ENCODE data around the gene IL23R.

The IL23R gene, protein sequence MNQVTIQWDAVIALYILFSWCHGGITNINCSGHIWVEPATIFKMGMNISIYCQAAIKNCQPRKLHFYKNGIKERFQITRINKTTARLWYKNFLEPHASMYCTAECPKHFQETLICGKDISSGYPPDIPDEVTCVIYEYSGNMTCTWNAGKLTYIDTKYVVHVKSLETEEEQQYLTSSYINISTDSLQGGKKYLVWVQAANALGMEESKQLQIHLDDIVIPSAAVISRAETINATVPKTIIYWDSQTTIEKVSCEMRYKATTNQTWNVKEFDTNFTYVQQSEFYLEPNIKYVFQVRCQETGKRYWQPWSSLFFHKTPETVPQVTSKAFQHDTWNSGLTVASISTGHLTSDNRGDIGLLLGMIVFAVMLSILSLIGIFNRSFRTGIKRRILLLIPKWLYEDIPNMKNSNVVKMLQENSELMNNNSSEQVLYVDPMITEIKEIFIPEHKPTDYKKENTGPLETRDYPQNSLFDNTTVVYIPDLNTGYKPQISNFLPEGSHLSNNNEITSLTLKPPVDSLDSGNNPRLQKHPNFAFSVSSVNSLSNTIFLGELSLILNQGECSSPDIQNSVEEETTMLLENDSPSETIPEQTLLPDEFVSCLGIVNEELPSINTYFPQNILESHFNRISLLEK

DNA sequence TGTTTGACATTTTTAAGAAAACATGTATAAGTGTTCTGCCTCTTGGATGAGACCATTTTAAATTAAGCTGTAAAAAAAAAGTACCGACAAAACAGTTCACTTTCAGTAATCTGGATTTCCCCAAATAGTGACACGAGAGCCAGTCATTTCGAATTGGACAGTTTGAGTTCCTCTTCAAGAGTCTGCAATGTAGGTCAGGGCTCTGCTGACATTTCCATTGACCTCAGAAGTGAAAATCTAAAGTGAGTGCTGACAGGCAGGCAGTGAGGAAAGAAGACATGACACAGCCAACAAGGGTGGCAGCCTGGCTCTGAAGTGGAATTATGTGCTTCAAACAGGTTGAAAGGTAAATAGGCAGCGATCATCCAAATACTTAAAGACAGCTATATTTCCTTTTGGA is at the start of gene IL23R:
Gene IL23R (plus strand): TSS at position 259 of the 400 bp plus-strand sequence. CDS start 1,667 bp downstream, outside the sequence.
- Histone ChIP-seq H3K9me3 (ENCODE audit: control insufficient read depth, insufficient read depth, low read length) (no peaks in the 10 kb centered on the region), H3K27me3 (ENCODE audit: control insufficient read depth, insufficient read depth, low read length) (no peaks in the 10 kb centered on the region), H3K9ac (ENCODE audit: low read depth, low read length) (no peak within 1 kb of the TSS), H3K4me3 (ENCODE audit: low read depth, low read length) (no peak within 1 kb of the TSS), H3K36me3 (ENCODE audit: control insufficient read depth, insufficient read depth, low read length) (no peaks in the 10 kb centered on the region), H3K4me1 (ENCODE audit: control insufficient read depth, insufficient read depth, low read length) (no peaks in the 10 kb centered on the region)

- no peaks in the 10 kb centered on the region for H3K27me3 ChIP-seq (ENCODE audit: control insufficient read depth, insufficient read depth, low read length)
- no peaks in the 10 kb centered on the region for H3K4me1 ChIP-seq (ENCODE audit: control insufficient read depth, insufficient read depth, low read length)
- H3K9ac ChIP-seq (ENCODE audit: low read depth, low read length) = no peak overlapping the region
- no peak overlapping the region for H3K4me3 ChIP-seq (ENCODE audit: low read depth, low read length)
- H3K36me3 ChIP-seq (ENCODE audit: control insufficient read depth, insufficient read depth, low read length) = no peaks in the 10 kb centered on the region
- H3K9me3 ChIP-seq (ENCODE audit: control insufficient read depth, insufficient read depth, low read length) = no peaks in the 10 kb centered on the region
Observed at GRCh38 chr1:67118191-67118590, 48.1 kb upstream of the IL23R start.

GRCh38 chr1:67118646-67119045 is 47.6 kb upstream of the IL23R start:
- Histone ChIP-seq H3K9me3 (ENCODE audit: control insufficient read depth, insufficient read depth, low read length) (no peaks in the 10 kb centered on the region), H3K9ac (ENCODE audit: low read depth, low read length) (no peak overlapping the region), H3K4me3 (ENCODE audit: low read depth, low read length) (no peak overlapping the region), H3K36me3 (ENCODE audit: control insufficient read depth, insufficient read depth, low read length) (no peaks in the 10 kb centered on the region), H3K27me3 (ENCODE audit: control insufficient read depth, insufficient read depth, low read length) (no peaks in the 10 kb centered on the region), H3K4me1 (ENCODE audit: control insufficient read depth, insufficient read depth, low read length) (no peaks in the 10 kb centered on the region)

GRCh38 chr1:67120855-67121619 is 45.2 kb upstream of the IL23R start:
- no peak overlapping the region for H3K9ac ChIP-seq (ENCODE audit: low read depth, low read length)
- H3K4me3 ChIP-seq (ENCODE audit: low read depth, low read length) = no peak overlapping the region
- no peaks in the 10 kb centered on the region for H3K36me3 ChIP-seq (ENCODE audit: control insufficient read depth, insufficient read depth, low read length)
- H3K4me1 ChIP-seq (ENCODE audit: control insufficient read depth, insufficient read depth, low read length) = no peaks in the 10 kb centered on the region
- H3K9me3 ChIP-seq (ENCODE audit: control insufficient read depth, insufficient read depth, low read length) = no peaks in the 10 kb centered on the region
- H3K27me3 ChIP-seq (ENCODE audit: control insufficient read depth, insufficient read depth, low read length) = no peaks in the 10 kb centered on the region

GRCh38 chr1:67124455-67124854 is 41.8 kb upstream of the IL23R start:
- Histone ChIP-seq H3K36me3 (ENCODE audit: control insufficient read depth, insufficient read depth, low read length) (no peaks in the 10 kb centered on the region), H3K9me3 (ENCODE audit: control insufficient read depth, insufficient read depth, low read length) (no peaks in the 10 kb centered on the region), H3K9ac (ENCODE audit: low read depth, low read length) (no peak overlapping the region), H3K27me3 (ENCODE audit: control insufficient read depth, insufficient read depth, low read length) (no peaks in the 10 kb centered on the region), H3K4me3 (ENCODE audit: low read depth, low read length) (no peak overlapping the region), H3K4me1 (ENCODE audit: control insufficient read depth, insufficient read depth, low read length) (peaks cover 3% of the 10 kb centered on the region)

DNA sequence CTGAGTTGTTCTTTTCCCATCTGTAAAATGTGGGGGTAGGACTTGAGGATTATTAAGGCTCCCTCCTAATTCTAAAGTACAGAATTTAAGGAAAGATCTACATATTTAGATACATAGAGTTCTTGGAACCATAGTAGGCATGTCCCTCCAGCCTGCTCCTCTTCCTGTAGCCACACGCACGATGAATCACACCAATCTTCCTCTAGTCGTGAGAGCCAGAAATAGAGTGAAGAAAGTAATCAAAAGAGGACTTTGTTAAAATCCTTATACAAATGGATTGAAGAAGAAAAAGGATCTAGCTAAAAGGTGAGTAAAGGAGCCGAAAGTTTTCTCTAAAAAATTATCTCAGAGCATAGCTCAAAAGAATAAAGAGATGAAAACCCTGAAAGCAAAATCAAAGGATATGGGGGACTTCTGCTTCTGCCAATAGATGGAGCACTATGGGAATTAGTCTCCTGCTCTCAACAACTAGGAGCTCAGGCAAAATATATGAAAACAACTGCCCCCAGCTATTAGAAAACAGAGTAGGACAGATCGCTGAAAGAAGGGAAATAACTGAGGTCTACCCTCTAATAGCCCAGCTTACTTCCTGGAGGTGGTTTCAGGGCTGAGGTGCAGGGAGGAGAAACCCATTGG is 40.0 kb upstream of the IL23R start:
- no peaks in the 10 kb centered on the region for H3K27me3 ChIP-seq (ENCODE audit: control insufficient read depth, insufficient read depth, low read length)
- no peak overlapping the region for H3K9ac ChIP-seq (ENCODE audit: low read depth, low read length)
- H3K36me3 ChIP-seq (ENCODE audit: control insufficient read depth, insufficient read depth, low read length) = no peaks in the 10 kb centered on the region
- no peaks in the 10 kb centered on the region for H3K9me3 ChIP-seq (ENCODE audit: control insufficient read depth, insufficient read depth, low read length)
- H3K4me3 ChIP-seq (ENCODE audit: low read depth, low read length) = no peak overlapping the region
- peaks cover 3% of the 10 kb centered on the region for H3K4me1 ChIP-seq (ENCODE audit: control insufficient read depth, insufficient read depth, low read length)

DNA sequence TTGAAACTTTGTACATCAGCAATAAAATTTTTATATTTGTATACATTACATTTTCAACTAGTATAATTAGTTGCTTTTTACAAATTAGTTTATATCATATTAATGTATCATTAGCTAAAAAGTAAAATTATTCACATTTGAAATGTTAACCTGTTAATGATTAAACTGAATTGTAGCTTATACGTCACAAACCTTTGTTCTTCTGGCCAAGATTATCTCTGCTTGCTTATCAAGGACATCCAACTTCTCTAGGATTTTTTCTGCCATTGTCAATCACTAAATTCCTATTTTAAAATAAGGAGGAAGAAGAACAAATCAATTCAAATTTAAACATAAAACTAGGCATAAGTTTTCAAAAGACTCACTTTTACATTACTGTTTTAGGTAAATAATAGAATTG is 39.3 kb upstream of the IL23R start:
- no peaks in the 10 kb centered on the region for H3K9me3 ChIP-seq (ENCODE audit: control insufficient read depth, insufficient read depth, low read length)
- H3K4me1 ChIP-seq (ENCODE audit: control insufficient read depth, insufficient read depth, low read length) = peaks cover 3% of the 10 kb centered on the region
- H3K9ac ChIP-seq (ENCODE audit: low read depth, low read length) = no peak overlapping the region
- H3K27me3 ChIP-seq (ENCODE audit: control insufficient read depth, insufficient read depth, low read length) = no peaks in the 10 kb centered on the region
- H3K36me3 ChIP-seq (ENCODE audit: control insufficient read depth, insufficient read depth, low read length) = no peaks in the 10 kb centered on the region
- no peak overlapping the region for H3K4me3 ChIP-seq (ENCODE audit: low read depth, low read length)

- Histone ChIP-seq H3K27me3 (ENCODE audit: control insufficient read depth, insufficient read depth, low read length) (no peaks in the 10 kb centered on the region), H3K4me1 (ENCODE audit: control insufficient read depth, insufficient read depth, low read length) (peaks cover 8% of the 10 kb centered on the region), H3K36me3 (ENCODE audit: control insufficient read depth, insufficient read depth, low read length) (no peaks in the 10 kb centered on the region), H3K9ac (ENCODE audit: low read depth, low read length) (no peak overlapping the region), H3K4me3 (ENCODE audit: low read depth, low read length) (no peak overlapping the region), H3K9me3 (ENCODE audit: control insufficient read depth, insufficient read depth, low read length) (no peaks in the 10 kb centered on the region)
Observed at GRCh38 chr1:67130673-67131072, 35.6 kb upstream of the IL23R start.

- H3K9ac ChIP-seq (ENCODE audit: low read depth, low read length) = no peak overlapping the region
- no peaks in the 10 kb centered on the region for H3K9me3 ChIP-seq (ENCODE audit: control insufficient read depth, insufficient read depth, low read length)
- peaks cover 8% of the 10 kb centered on the region for H3K4me1 ChIP-seq (ENCODE audit: control insufficient read depth, insufficient read depth, low read length)
- H3K36me3 ChIP-seq (ENCODE audit: control insufficient read depth, insufficient read depth, low read length) = no peaks in the 10 kb centered on the region
- no peak overlapping the region for H3K4me3 ChIP-seq (ENCODE audit: low read depth, low read length)
- H3K27me3 ChIP-seq (ENCODE audit: control insufficient read depth, insufficient read depth, low read length) = no peaks in the 10 kb centered on the region
Observed at GRCh38 chr1:67133177-67133576, 33.1 kb upstream of the IL23R start.

GRCh38 chr1:67134695-67135094 is 31.6 kb upstream of the IL23R start, which contains the start of gene C1orf141:
C1orf141 (minus strand) TSS chr1:67134970; CDS start chr1:67127240, 7,730 bp downstream.
- Histone ChIP-seq H3K9ac (ENCODE audit: low read depth, low read length) (no peak within 1 kb of the TSS), H3K9me3 (ENCODE audit: control insufficient read depth, insufficient read depth, low read length) (no peaks in the 10 kb centered on the region), H3K27me3 (ENCODE audit: control insufficient read depth, insufficient read depth, low read length) (no peaks in the 10 kb centered on the region), H3K4me1 (ENCODE audit: control insufficient read depth, insufficient read depth, low read length) (peaks cover 8% of the 10 kb centered on the region), H3K36me3 (ENCODE audit: control insufficient read depth, insufficient read depth, low read length) (no peaks in the 10 kb centered on the region), H3K4me3 (ENCODE audit: low read depth, low read length) (peak within 1 kb of the TSS; percentile 69)

DNA sequence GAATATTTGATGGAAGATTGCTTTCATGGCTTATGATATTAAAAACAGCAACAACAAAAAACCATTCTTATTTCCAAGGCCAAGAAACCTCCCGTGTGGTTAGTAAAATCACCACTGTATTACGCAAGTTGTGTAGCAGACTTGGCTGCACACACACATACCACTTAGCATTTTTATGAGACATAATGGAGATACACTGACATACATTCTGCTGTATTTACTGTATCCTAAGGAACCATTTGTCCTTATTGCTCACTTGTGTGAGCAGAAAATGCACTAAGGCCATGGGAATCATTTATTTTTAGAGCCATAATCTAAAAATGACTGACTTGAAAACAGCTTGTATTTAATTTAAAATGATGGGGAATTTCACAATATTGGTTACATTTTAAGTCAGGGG is 30.9 kb upstream of the IL23R start:
- Histone ChIP-seq H3K4me3 (ENCODE audit: low read depth, low read length) (no peak overlapping the region), H3K27me3 (ENCODE audit: control insufficient read depth, insufficient read depth, low read length) (no peaks in the 10 kb centered on the region), H3K4me1 (ENCODE audit: control insufficient read depth, insufficient read depth, low read length) (peaks cover 8% of the 10 kb centered on the region), H3K9ac (ENCODE audit: low read depth, low read length) (no peak overlapping the region), H3K36me3 (ENCODE audit: control insufficient read depth, insufficient read depth, low read length) (no peaks in the 10 kb centered on the region), H3K9me3 (ENCODE audit: control insufficient read depth, insufficient read depth, low read length) (no peaks in the 10 kb centered on the region)

Measured in iPS-15b (cell line).